ENCODE results near the gene MAP3K21.

DNA sequence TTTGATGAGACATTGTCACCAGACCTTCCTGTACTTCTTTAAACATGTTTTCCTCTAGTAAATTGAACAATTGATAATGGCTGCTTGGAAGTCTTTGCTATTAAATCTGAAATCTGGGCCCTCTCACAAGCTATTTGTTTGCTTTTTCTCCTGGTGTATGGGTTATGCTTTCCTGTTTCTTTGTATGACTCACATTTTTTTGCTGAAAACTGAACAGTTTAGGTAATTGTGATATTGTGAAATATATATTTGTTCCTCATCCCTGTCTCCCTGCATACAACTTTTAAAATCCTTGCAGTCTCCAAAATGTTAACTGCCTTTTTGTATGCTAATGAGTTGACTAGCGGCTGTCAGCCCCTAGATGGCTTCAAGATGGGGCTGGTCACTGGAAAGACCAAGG, 61.6 kb downstream of the MAP3K21 start:
- TF ChIP-seq POLR2A (IDR thresholded peaks at IDR 0.05) (no peak), EP300 (IDR thresholded peaks at IDR 0.05) (no peak), POLR2AphosphoS5 (IDR thresholded peaks at IDR 0.05) (no peak)
- TF ChIP-seq, protein P1, sequence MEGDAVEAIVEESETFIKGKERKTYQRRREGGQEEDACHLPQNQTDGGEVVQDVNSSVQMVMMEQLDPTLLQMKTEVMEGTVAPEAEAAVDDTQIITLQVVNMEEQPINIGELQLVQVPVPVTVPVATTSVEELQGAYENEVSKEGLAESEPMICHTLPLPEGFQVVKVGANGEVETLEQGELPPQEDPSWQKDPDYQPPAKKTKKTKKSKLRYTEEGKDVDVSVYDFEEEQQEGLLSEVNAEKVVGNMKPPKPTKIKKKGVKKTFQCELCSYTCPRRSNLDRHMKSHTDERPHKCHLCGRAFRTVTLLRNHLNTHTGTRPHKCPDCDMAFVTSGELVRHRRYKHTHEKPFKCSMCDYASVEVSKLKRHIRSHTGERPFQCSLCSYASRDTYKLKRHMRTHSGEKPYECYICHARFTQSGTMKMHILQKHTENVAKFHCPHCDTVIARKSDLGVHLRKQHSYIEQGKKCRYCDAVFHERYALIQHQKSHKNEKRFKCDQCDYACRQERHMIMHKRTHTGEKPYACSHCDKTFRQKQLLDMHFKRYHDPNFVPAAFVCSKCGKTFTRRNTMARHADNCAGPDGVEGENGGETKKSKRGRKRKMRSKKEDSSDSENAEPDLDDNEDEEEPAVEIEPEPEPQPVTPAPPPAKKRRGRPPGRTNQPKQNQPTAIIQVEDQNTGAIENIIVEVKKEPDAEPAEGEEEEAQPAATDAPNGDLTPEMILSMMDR (IDR thresholded peaks at IDR 0.05): no peak

Data from suprapubic skin (tissue), 4 donors.